Measurements from ENCODE around the gene COG5. TPM values are rescaled to one million over a fixed set of nuclear protein-coding genes. Genes with fewer than 3 reads are reported as not detected.
A peak's percentile ranks its signal among the peaks of the same experiment; 100 is the strongest.

COG5 gene
- total and polyA plus RNA-seq, 10 of the 15 experiments (the other 5 are each of a cell fraction or from before 2014, with no cell fraction given) = 5.5 to 27.9 (median 15.6) TPM

GRCh38 chr7:107167483-107168232, 396.1 kb downstream of the COG5 start (continued):
- TF ChIP-seq MLLT1 (IDR thresholded peaks at IDR 0.05) (peak; percentile 71; the same call in 1 of the 2 replicates), RAD51 (IDR thresholded peaks at IDR 0.05) (no peak), BMI1 (IDR thresholded peaks at IDR 0.05; ENCODE audit: borderline replicate concordance) (no peak), HDAC2 (IDR thresholded peaks at IDR 0.05) (no peak), RBBP5 (conservative IDR thresholded peaks at IDR 0.05) (no peak), E2F4 (IDR thresholded peaks at IDR 0.05; ENCODE audit: low read depth, low read length) (no peak), CREM (IDR thresholded peaks at IDR 0.05; ENCODE audit: low read depth) (no peak), GABPA (IDR thresholded peaks at IDR 0.05; ENCODE audit: low read depth) (no peak), STAT1 (conservative IDR thresholded peaks at IDR 0.05) (no peak), TCF3 (IDR thresholded peaks at IDR 0.05; ENCODE audit: borderline replicate concordance, insufficient read depth, low read depth, low read length) (no peak), SUZ12 (IDR thresholded peaks at IDR 0.05; ENCODE audit: unreplicated experiment) (no peak), BCLAF1 (IDR thresholded peaks at IDR 0.05) (no peak), ZNF622 (IDR thresholded peaks at IDR 0.05) (no peak), ESRRA (IDR thresholded peaks at IDR 0.05; ENCODE audit: low read length) (no peak), RB1 (IDR thresholded peaks at IDR 0.05; ENCODE audit: borderline replicate concordance) (0 out of 2 replicates have a peak, but pooled peaks have one; percentile 60), NKRF (conservative IDR thresholded peaks at IDR 0.05) (no peak), PAX5 (IDR thresholded peaks at IDR 0.05; ENCODE audit: borderline replicate concordance, low read depth, low read length) (no peak), RELA (IDR thresholded peaks at IDR 0.05; ENCODE audit: borderline replicate concordance, partially characterized antibody) (no peak), RELB (IDR thresholded peaks at IDR 0.05; ENCODE audit: low read depth) (no peak), CBFB (IDR thresholded peaks at IDR 0.05; ENCODE audit: low read depth) (no peak), SUPT20H (IDR thresholded peaks at IDR 0.05; ENCODE audit: borderline replicate concordance, control insufficient read depth, low read depth, low read length) (no peak), YBX1 (IDR thresholded peaks at IDR 0.05) (no peak), ZNF217 (IDR thresholded peaks at IDR 0.05) (no peak)
